RWPE1 (cell line): ENCODE data around the gene MGAT5.

Source experiments
- CTCF ChIA-PET: fragments of 350-600 bp; sonication (Branson Sonifier 250); formaldehyde crosslinking; extraction: SDS; loops from one replicate; lab custom pipeline; 2021; lab: Yijun Ruan, JAX
- POLR2A ChIA-PET: fragments of 400-600 bp; formaldehyde crosslinking; extraction: SDS; loops from one replicate; lab custom pipeline; 2020; ENCODE audit warnings: antibody characterized with exemption; ENCODE audit not compliant: low non-redundant PET; lab: Yijun Ruan, JAX
- DNase-seq: peaks from one replicate; pipeline ENCODE4 v3.0.0; 2012; ENCODE audit warnings: low spot score
- H3K27ac ChIP-seq: fragments of 450-650 bp; 2 replicates; pipeline ENCODE4 v1.5.1; 2017
- TF ChIP-seq, protein P1 (sequence below): fragments of 450-650 bp; conservative IDR thresholded peaks from 2 replicates; pipeline ENCODE4 v1.5.1; 2017; ENCODE audit warnings: low read depth, mild to moderate bottlenecking

The MGAT5 gene

GRCh38 chr2:134455426-134455825 is 201.6 kb downstream of the MGAT5 start:
- H3K27ac ChIP-seq, result no peak overlapping the region
- ChIA-PET POLR2A (no interaction called here), CTCF (no interaction called here)
- TF ChIP-seq, protein P1, sequence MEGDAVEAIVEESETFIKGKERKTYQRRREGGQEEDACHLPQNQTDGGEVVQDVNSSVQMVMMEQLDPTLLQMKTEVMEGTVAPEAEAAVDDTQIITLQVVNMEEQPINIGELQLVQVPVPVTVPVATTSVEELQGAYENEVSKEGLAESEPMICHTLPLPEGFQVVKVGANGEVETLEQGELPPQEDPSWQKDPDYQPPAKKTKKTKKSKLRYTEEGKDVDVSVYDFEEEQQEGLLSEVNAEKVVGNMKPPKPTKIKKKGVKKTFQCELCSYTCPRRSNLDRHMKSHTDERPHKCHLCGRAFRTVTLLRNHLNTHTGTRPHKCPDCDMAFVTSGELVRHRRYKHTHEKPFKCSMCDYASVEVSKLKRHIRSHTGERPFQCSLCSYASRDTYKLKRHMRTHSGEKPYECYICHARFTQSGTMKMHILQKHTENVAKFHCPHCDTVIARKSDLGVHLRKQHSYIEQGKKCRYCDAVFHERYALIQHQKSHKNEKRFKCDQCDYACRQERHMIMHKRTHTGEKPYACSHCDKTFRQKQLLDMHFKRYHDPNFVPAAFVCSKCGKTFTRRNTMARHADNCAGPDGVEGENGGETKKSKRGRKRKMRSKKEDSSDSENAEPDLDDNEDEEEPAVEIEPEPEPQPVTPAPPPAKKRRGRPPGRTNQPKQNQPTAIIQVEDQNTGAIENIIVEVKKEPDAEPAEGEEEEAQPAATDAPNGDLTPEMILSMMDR, result no peak
- no peak for DNase-seq

DNA sequence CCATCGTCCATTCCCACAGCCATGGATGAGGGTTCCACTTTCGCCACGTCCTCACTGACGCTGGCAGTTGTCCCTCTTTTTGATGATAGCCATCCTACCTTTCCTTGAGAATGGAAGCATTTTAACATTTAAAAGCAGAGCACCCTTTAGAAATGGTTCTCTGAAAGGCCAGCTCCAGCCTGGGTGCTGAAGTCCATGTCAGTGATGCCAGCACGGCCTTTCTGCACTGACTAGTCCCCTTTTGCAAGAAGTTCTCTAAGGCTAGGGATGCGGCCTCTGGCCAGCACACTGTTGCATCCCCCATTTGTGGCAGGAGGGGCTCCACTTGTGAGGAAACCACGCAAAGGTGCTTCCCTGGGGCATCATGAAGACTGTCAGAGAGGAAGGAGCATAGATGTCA is 203.5 kb downstream of the MGAT5 start:
- TF ChIP-seq, protein P1, result no peak
- ChIA-PET POLR2A (no interaction called here), CTCF (no interaction called here)
- H3K27ac ChIP-seq, result no peak overlapping the region
- DNase-seq, result no peak

DNA sequence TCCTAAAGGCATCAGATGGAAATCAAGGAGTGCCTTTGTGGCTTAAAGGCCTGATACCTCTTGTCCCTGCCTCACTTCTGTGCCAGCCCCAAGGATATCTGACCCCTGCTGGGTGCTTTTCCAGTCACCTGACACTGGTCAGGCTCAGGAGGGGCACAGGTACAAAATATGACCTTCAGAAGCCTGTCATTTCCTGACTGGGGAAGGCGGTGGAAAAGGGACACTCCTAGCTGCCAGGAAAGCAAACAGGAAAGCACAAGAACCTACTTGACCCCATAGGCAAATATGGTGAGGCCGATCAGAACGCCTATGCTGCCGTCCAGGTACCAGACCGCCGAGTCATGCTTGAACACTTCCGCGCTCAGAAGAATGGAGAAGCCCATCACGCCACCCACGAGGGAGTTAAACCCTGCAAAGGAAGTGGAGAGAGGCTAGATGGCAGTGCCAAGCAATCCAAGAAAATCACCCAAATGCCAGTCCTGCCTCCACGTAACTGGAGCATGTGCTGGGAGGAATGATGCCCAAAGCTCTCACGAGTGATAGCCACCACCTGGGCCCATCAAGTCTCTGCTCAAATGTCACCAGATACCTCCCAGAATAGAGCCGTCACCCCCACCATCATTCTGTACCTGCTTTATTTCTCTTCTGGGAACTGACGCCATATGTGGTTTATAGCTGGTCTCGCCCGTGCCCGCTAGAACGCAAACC is 204.0 kb downstream of the MGAT5 start:
- DNase-seq, result no peak
- H3K27ac ChIP-seq, result no peak overlapping the region
- CTCF ChIA-PET, result no interaction called here
- POLR2A ChIA-PET, result no interaction called here
- TF ChIP-seq, protein P1, result no peak

DNA sequence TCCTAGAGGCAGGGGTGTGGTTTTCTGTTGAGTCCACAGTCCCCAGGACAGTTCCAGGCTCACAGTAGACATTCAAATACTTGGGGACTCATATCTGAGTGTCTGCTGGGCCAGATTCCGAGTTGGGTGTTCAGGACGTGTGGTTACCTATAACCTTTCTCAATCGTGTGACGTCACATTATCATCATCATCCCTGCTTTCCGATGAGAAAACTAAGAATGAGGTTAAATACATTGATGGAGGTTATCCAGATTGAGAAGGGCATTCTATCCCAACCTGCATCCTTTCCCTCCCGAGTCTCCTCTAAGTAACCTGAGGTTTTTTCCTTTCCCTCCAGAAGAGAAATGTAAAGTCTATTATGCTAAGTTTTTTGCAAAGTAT is 204.6 kb downstream of the MGAT5 start:
- TF ChIP-seq, protein P1, result no peak
- POLR2A ChIA-PET, result no interaction called here
- no peak for DNase-seq
- no peak overlapping the region for H3K27ac ChIP-seq
- CTCF ChIA-PET, result no interaction called here

DNA sequence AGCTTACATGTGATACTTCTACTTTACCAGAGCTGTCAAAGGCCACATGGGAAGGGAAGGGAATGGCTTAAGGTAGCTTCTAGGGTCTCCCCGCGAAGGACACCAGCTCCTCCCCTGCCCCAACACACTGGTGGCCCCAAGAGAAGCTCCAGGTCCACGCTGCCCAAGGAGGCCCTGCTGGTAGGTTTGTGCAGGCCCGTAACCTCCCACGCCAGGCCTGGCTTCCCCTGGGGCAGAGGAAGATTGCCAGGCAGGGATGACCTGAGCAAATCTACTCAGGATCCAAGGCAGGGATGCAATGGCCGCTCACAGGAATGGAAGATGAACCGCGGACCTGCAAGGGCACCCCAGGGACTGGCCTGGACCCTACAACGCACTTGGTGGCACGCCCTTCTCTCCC is 205.1 kb downstream of the MGAT5 start:
- DNase-seq, result no peak
- ChIA-PET POLR2A (no interaction called here), CTCF (no interaction called here)
- TF ChIP-seq, protein P1, result no peak
- H3K27ac ChIP-seq, result no peak overlapping the region

DNA sequence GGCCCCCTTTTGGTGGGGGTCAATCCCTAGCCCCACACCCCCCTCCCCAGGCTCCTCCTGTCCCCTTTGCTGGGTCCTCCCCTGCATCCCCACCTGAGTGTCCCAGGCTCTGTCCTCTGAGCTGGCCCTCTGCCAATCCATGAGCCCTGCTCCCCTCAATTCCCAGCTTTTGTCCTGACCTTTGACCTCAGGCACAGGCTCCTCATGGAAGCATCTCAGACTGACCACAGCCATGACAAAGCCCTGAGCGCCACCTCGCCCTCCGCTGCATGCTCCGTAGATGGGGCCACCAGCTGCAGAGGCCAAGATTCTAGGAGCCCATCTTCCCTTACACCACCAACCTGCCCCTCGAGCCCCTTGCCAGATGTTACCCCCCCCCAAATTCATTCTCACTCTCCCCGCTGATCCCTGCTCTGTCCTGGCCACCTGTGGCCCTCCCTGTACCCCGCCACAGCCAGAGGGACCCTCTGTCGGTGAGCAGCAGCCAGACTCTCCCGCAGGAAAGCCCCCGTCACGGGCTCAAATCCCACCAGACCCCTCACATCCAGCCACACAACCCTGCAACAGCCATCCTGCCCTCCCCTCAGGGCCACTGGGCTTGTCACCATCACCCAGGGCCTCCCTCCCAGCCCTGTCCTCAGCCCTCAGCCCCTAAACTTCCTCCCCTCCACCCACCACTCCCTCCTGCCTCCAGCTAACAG is 206.0 kb downstream of the MGAT5 start:
- H3K27ac ChIP-seq, result no peak overlapping the region
- no peak for DNase-seq
- TF ChIP-seq, protein P1, result no peak
- POLR2A ChIA-PET, result no interaction called here
- CTCF ChIA-PET, result interaction anchor here (0.6 to 1.3 kb wide), 8 partner anchors 9 to 938 kb away, joined by 3 to 6 read pairs (median 4); no protein-coding TSS in a partner anchor
